ENCODE measurements around the gene SPAG9. TPM values are rescaled to one million over a fixed set of nuclear protein-coding genes. Genes with fewer than 3 reads are reported as not detected.

SPAG9 gene
- total RNA-seq, 4 donors from 2014 or later = 117 to 240 (median 154) TPM

DNA sequence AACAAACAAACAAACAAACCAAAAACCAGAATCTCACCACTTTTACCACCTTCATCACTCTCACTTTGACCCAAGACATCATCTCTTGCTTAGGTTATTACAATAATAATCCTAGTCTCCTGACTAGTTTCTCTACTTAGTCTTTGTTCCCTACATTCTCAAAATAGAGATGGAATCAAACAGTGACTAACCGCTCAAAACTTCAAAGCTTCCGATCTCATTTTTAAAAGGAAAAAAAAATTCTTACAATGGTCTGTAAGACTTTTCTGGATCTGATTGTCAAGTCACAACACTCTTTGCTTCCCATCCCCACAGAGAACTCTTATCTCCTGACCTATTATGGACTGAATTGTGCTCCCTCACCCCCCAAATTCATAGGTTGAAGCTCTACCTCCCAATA, 60.9 kb downstream of the SPAG9 start:
- Histone ChIP-seq H3K9me3 (no peaks in the 10 kb centered on the region), H3K27ac (no peak overlapping the region), H3K27me3 (no peaks in the 10 kb centered on the region), H3K4me1 (peaks cover 9 to 26% of the 10 kb centered on the region in 2 donors), H3K4me3 (replicated peaks in 1 of 3) (no peak overlapping the region), H3K36me3 (no peaks in the 10 kb centered on the region)
- intact Hi-C loops (cut with DNase I) = no loop called here
- 88 to 93% methylated on average over 2 of the region's 2 CpGs for WGBS, 2 donors
- TF ChIP-seq CTCF (IDR thresholded peaks at IDR 0.05) (no peak), POLR2A (IDR thresholded peaks at IDR 0.05) (no peak)
- no peak for DNase-seq

DNA sequence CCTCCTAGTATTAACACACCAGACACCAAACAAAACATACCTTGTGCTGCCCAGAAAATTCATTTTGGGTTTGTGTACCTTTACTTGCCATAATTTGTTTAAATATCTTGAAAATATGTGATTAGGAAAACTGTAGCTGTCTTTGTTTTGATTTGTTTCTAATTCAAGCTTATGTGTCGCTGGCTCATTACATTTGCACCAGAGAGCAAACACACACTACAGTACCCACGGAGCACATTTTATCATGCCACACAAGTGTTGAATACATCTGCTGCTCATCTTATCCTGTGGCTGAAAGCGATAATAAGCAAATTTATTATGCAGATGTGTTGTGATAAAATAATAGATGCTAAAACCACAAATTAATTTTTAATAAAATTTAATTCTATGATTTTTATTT, 63.1 kb downstream of the SPAG9 start:
- peaks cover 9 to 26% of the 10 kb centered on the region in 2 donors for H3K4me1 ChIP-seq
- intact Hi-C loops (cut with DNase I) = no loop called here
- peak overlapping the region in 2 of 3 donors; percentile 64 to 70 for H3K27ac ChIP-seq
- WGBS, 2 donors = 88 to 95% methylated on average over 3 of the region's 3 CpGs
- TF ChIP-seq CTCF (IDR thresholded peaks at IDR 0.05) = no peak
- no peak for TF ChIP-seq POLR2A (IDR thresholded peaks at IDR 0.05)
- no peaks in the 10 kb centered on the region for H3K27me3 ChIP-seq
- no peaks in the 10 kb centered on the region for H3K9me3 ChIP-seq
- DNase-seq = no peak
- H3K36me3 ChIP-seq = no peaks in the 10 kb centered on the region
- H3K4me3 ChIP-seq (replicated peaks in 1 of 3) = no peak overlapping the region

GRCh38 chr17:51056813-51057510, 63.7 kb downstream of the SPAG9 start:
- Histone ChIP-seq H3K9me3 (no peaks in the 10 kb centered on the region), H3K36me3 (no peaks in the 10 kb centered on the region), H3K4me3 (replicated peaks in 1 of 3) (no peak overlapping the region), H3K4me1 (peaks cover 9 to 26% of the 10 kb centered on the region in 2 donors), H3K27me3 (no peaks in the 10 kb centered on the region), H3K27ac (peak overlapping the region; percentile 49 to 70 (median 64))
- intact Hi-C loops (cut with DNase I) = no loop called here
- WGBS, 2 donors = 66 to 78% methylated on average over 1 of the region's 1 CpG
- DNase-seq = peak; percentile 25 to 42
- TF ChIP-seq POLR2A (IDR thresholded peaks at IDR 0.05) (no peak), CTCF (IDR thresholded peaks at IDR 0.05) (peak in 5 of 6 experiments; percentile 30 to 72 (median 63))

DNA sequence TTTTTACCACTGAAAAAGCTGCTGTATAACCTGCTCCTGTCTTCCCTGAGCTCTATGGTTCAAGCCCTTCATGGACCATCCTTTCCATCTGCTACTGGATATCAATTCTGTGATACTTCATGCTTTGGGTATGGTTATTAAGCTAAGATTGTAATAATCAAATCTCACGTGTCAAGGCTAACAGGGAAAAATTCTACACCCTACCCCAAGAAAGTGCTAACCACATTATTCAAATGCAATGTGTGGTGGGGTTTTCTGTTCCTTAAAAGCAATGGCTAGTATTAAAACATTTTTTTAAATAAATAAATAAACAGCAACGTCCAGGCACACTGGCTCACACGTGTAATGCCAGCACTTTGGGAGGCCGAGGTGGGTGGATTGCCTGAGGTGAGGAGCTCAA, 65.9 kb downstream of the SPAG9 start:
- WGBS, 2 donors = 95% methylated on average over 4 of the region's 4 CpGs

More for the DNA sequence above, 65.9 kb downstream of the SPAG9 start:
- no peak overlapping the region for H3K4me3 ChIP-seq (replicated peaks in 1 of 3)
- no peak for DNase-seq
- no peaks in the 10 kb centered on the region for H3K36me3 ChIP-seq
- intact Hi-C loops (cut with DNase I) = no loop called here
- H3K4me1 ChIP-seq = peaks cover 9 to 26% of the 10 kb centered on the region in 2 donors
- no peak overlapping the region for H3K27ac ChIP-seq
- no peaks in the 10 kb centered on the region for H3K27me3 ChIP-seq
- H3K9me3 ChIP-seq = no peaks in the 10 kb centered on the region
- TF ChIP-seq CTCF (IDR thresholded peaks at IDR 0.05) = no peak
- TF ChIP-seq POLR2A (IDR thresholded peaks at IDR 0.05) = no peak
